Fibroblast of lung (primary cell): ENCODE measurements around the gene OSM. TPM values are rescaled to one million over a fixed set of nuclear protein-coding genes. Genes with fewer than 3 reads are reported as not detected.

ENCODE experiments used
- DNase-seq, 2 donors: peaks; one replicate each; pipeline versions ENCODE4 v3.0.0 to v3.0.0-alpha.2; 2010; ENCODE audit warnings: low read depth in 2 of 2
- H2AFZ ChIP-seq: 2 replicates; pipeline ENCODE4 v1.5.1; 2012; ENCODE audit warnings: low read length, control low read depth, inconsistent platforms
- H3K27ac ChIP-seq: 2 replicates; pipeline ENCODE4 v1.5.1; 2011; ENCODE audit warnings: low read length, control low read depth; ENCODE audit not compliant: insufficient read depth
- H3K27me3 ChIP-seq: 2 replicates; pipeline ENCODE4 v1.5.1; 2011; ENCODE audit warnings: mild to moderate bottlenecking, low read length; ENCODE audit not compliant: control insufficient read depth, insufficient read depth
- H3K36me3 ChIP-seq: 2 replicates; pipeline ENCODE4 v1.5.1; 2011; ENCODE audit warnings: low read length; ENCODE audit not compliant: control insufficient read depth, insufficient read depth
- H3K4me1 ChIP-seq: 2 replicates; pipeline ENCODE4 v1.5.1; 2011; ENCODE audit warnings: low read length; ENCODE audit not compliant: control insufficient read depth, insufficient read depth; ENCODE audit errors: extremely low read depth
- H3K4me2 ChIP-seq: 2 replicates; pipeline ENCODE4 v1.5.1; 2011; ENCODE audit warnings: low read length, control low read depth; ENCODE audit not compliant: insufficient read depth; ENCODE audit errors: extremely low read depth
- H3K4me3 ChIP-seq, 4 experiments: fragments of 200-600 bp in 1 of 4; sonication (generic) in 1 of 4; replicated peaks in 1 of 4; 2 replicates each; pipeline ENCODE4 v1.5.1; 2011 to 2016; ENCODE audit warnings: low read length in 4 of 4, low read depth in 3 of 4, mild to moderate bottlenecking in 3 of 4, control low read depth in 2 of 4, inconsistent platforms in 1 of 4, mixed read lengths in 1 of 4; ENCODE audit not compliant: insufficient read depth in 1 of 4; ENCODE audit errors: control extremely low read depth in 1 of 4
- H3K79me2 ChIP-seq: 2 replicates; pipeline ENCODE4 v1.5.1; 2012; ENCODE audit warnings: mild to moderate bottlenecking, low read length, inconsistent platforms; ENCODE audit not compliant: control insufficient read depth, insufficient read depth
- H3K9ac ChIP-seq: 2 replicates; pipeline ENCODE4 v1.5.1; 2011; ENCODE audit warnings: mild to moderate bottlenecking, low read length, control low read depth; ENCODE audit not compliant: insufficient read depth
- H3K9me3 ChIP-seq: 2 replicates; pipeline ENCODE4 v1.5.1; 2012; ENCODE audit warnings: low read depth, low read length; ENCODE audit not compliant: control insufficient read depth, insufficient read depth
- H4K20me1 ChIP-seq: 2 replicates; pipeline ENCODE4 v1.5.1; 2011; ENCODE audit warnings: low read length; ENCODE audit not compliant: control insufficient read depth, insufficient read depth; ENCODE audit errors: extremely low read depth
- CTCF ChIP-seq, 2 donors: IDR thresholded peaks in 1 of 2; conservative IDR thresholded peaks in 1 of 2; 1 replicate in 1 of 2; 2 replicates in 1 of 2; pipeline ENCODE4 v1.5.1; 2011 to 2012; ENCODE audit warnings: low read length in 2 of 2, control low read depth in 1 of 2, inconsistent platforms in 1 of 2, low read depth in 1 of 2, mild to moderate bottlenecking in 1 of 2
- EZH2 ChIP-seq: IDR thresholded peaks from 2 replicates; pipeline ENCODE4 v1.5.1; 2012; ENCODE audit warnings: low read length, control low read depth, mild to moderate bottlenecking; ENCODE audit errors: missing control alignments
- polyA plus RNA-seq, 2 donors: library from polyadenylated mRNA; depleted of rRNA in 1 of 2; stranded (reverse) in 1 of 2; unstranded in 1 of 2; fragments of >200 nt; gene quantifications; 2 replicates each; pipeline ENCODE4 v1.2.1, GENCODE V29; 2011 to 2012; ENCODE audit warnings: missing spikeins in 1 of 2
- total RNA-seq: library from RNA; depleted of rRNA; stranded (reverse); fragments of >200 nt; gene quantifications from 2 replicates; pipeline ENCODE4 v1.2.1, GENCODE V29; 2014

Gene OSM
- total and polyA plus RNA-seq, 2 donors (not counting 1 experiment from before 2014, with no cell fraction given) = not detected

DNA sequence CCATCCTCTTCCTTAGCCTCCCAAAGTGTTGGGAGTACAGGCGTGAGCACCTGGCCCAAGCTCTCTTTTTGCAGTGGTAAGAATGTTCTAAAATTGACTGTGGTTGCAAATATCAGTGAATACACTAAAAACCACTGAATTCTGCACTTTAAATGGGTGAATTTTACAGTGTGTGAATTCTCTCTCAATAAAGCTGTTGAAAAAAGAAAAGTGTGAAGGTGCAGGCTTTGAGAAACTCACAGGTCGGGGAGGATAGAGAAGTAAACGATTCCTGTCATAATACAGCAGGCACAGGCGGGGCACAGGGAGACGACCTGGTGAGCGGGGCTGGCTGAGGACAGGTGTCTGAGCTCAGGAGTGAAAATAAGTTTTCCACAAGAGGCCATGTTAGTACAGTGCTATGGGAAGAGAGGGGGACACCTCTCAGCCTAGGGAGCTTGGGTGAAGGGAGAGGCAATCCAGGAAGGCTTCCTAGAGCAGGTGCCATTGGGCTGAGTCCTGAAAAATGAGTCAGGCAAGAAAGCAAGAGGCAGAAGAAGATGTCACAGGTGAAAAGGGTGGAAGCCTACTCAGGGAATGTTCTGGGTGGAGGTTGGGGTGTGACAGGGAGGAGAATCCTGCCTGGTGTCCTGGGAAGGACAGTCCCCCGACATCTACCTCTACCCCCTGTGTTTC, 46.2 kb downstream of the OSM start:
- no peak overlapping the region for H3K4me2 ChIP-seq
- no peak for TF ChIP-seq CTCF (conservative IDR thresholded peaks at IDR 0.05 in 1 of 2, IDR thresholded peaks at IDR 0.05 in 1 of 2; ENCODE audit: low read depth in 1 of 2, low read length in 2 of 2)
- TF ChIP-seq EZH2 = no peak
- no peaks in the 10 kb centered on the region for H3K27me3 ChIP-seq
- H3K4me1 ChIP-seq = peaks cover 5% of the 10 kb centered on the region
- DNase-seq = no peak
- no peaks in the 10 kb centered on the region for H3K36me3 ChIP-seq
- no peaks in the 10 kb centered on the region for H3K79me2 ChIP-seq
- H4K20me1 ChIP-seq = no peaks in the 10 kb centered on the region
- H3K27ac ChIP-seq = no peak overlapping the region
- no peak overlapping the region for H3K9ac ChIP-seq
- H3K4me3 ChIP-seq = no peak overlapping the region
- no peaks in the 10 kb centered on the region for H3K9me3 ChIP-seq
- H2AFZ ChIP-seq = no peak overlapping the region

- Histone ChIP-seq H3K27me3 (no peaks in the 10 kb centered on the region), H3K27ac (no peak overlapping the region), H3K9ac (no peak overlapping the region), H3K36me3 (no peaks in the 10 kb centered on the region), H2AFZ (no peak overlapping the region), H3K79me2 (no peaks in the 10 kb centered on the region), H4K20me1 (no peaks in the 10 kb centered on the region), H3K4me3 (no peak overlapping the region), H3K4me2 (no peak overlapping the region), H3K9me3 (no peaks in the 10 kb centered on the region), H3K4me1 (peaks cover 5% of the 10 kb centered on the region)
- TF ChIP-seq EZH2 (no peak), CTCF (conservative IDR thresholded peaks at IDR 0.05 in 1 of 2, IDR thresholded peaks at IDR 0.05 in 1 of 2; ENCODE audit: low read depth in 1 of 2, low read length in 2 of 2) (no peak)
- no peak for DNase-seq
Measured at GRCh38 chr22:30219668-30220278, 46.9 kb downstream of the OSM start.

DNA sequence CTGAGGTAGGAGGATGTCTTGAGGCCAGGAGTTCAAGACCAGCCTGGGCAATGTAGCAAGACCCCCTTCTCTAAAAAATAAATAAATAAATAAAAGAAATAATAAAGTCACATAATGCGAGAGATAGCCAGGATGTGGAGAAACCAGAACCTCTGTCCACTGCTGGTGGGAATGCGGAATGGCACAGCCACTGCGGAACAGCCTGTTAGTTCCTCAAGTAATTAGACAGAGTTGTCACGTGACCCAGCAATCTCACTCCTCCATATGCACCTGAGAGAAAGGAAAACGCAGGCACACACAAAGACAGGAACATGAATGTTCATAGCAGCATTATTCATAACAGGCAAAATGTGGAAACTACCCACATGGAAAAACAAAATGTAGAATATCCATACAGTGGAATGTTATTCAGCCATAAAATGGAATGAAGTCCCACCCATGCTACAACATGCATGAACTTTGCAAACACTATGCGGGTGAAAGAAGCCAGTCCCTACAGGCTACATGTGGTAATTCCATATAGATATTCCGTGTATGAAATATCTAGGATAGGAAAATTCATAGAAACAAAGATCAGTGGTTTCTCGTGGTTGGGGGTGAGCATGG, 47.5 kb downstream of the OSM start:
- H3K27ac ChIP-seq = no peak overlapping the region
- TF ChIP-seq EZH2 (no peak), CTCF (conservative IDR thresholded peaks at IDR 0.05 in 1 of 2, IDR thresholded peaks at IDR 0.05 in 1 of 2; ENCODE audit: low read depth in 1 of 2, low read length in 2 of 2) (peak; percentile 10 to 23)
- no peaks in the 10 kb centered on the region for H4K20me1 ChIP-seq
- no peak overlapping the region for H2AFZ ChIP-seq
- H3K9ac ChIP-seq = no peak overlapping the region
- no peaks in the 10 kb centered on the region for H3K27me3 ChIP-seq
- H3K9me3 ChIP-seq = no peaks in the 10 kb centered on the region
- H3K36me3 ChIP-seq = no peaks in the 10 kb centered on the region
- peaks cover 3% of the 10 kb centered on the region for H3K4me1 ChIP-seq
- no peak for DNase-seq
- H3K4me2 ChIP-seq = no peak overlapping the region
- H3K79me2 ChIP-seq = no peaks in the 10 kb centered on the region
- H3K4me3 ChIP-seq = no peak overlapping the region
